Esophagus muscularis mucosa (tissue), 3 donors: ENCODE measurements around the gene GALNTL6.

ENCODE experiments used
- POLR2A ChIP-seq: fragments of 450-650 bp; IDR thresholded peaks from one replicate; pipeline ENCODE4 v1.6.1; 2017; ENCODE audit warnings: antibody characterized with exemption, moderate library complexity, mild to moderate bottlenecking, low read depth
- TF ChIP-seq, protein P1 (sequence below), 3 experiments: fragments of 200-600 bp in 2 of 3; fragments of 450-650 bp in 1 of 3; sonication (generic) in 2 of 3; IDR thresholded peaks; one replicate each; pipeline ENCODE4 v1.5.1; 2017 to 2019; ENCODE audit warnings: antibody characterized with exemption in 3 of 3, mild to moderate bottlenecking in 2 of 3, moderate library complexity in 1 of 3

DNA sequence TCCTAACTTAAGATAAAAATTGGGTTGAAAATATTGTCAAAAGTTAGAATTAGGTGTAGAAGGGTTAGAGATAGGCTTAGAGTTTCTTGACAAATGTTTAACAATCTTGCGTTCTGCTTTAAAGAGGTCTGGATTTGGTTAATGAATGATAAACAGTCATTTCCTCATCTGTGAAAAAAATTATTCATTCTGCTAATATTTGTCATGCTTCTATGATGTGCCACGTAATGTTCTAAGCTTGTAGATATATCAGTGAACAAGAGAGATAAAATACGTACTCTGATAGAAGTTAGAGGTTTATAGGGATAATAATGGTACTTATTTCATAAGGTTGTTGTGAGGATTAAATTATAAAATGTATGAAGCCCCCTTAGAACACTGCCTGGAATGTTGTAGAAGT lies 912.4 kb downstream of the GALNTL6 start:
- TF ChIP-seq POLR2A: no peak
- TF ChIP-seq, protein P1, sequence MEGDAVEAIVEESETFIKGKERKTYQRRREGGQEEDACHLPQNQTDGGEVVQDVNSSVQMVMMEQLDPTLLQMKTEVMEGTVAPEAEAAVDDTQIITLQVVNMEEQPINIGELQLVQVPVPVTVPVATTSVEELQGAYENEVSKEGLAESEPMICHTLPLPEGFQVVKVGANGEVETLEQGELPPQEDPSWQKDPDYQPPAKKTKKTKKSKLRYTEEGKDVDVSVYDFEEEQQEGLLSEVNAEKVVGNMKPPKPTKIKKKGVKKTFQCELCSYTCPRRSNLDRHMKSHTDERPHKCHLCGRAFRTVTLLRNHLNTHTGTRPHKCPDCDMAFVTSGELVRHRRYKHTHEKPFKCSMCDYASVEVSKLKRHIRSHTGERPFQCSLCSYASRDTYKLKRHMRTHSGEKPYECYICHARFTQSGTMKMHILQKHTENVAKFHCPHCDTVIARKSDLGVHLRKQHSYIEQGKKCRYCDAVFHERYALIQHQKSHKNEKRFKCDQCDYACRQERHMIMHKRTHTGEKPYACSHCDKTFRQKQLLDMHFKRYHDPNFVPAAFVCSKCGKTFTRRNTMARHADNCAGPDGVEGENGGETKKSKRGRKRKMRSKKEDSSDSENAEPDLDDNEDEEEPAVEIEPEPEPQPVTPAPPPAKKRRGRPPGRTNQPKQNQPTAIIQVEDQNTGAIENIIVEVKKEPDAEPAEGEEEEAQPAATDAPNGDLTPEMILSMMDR (IDR thresholded peaks at IDR 0.05): no peak
